Hematopoietic multipotent progenitor cell (in vitro differentiated cells): ENCODE measurements around the gene WDR45B. TPM values are rescaled to one million over a fixed set of nuclear protein-coding genes. Genes with fewer than 3 reads are reported as not detected.

Experiments used
- DNase-seq, 3 donors: peaks; one replicate each; pipeline ENCODE4 v3.0.0-alpha.2; 2011 to 2015; ENCODE audit warnings: low read depth in 2 of 3, low spot score in 2 of 3
- total RNA-seq: library from RNA; depleted of rRNA; stranded (reverse); fragments of >200 nt; gene quantifications from one replicate; pipeline ENCODE4 v1.2.3, GENCODE V29; 2012

Gene WDR45B
- 44.7 TPM for total RNA-seq

- peak; percentile 87 to 93 (median 92) for DNase-seq
These were observed at the start of gene WDR45B for GRCh38 chr17:82648165-82648668. Gene WDR45B, minus strand, starts transcription at chr17:82648444. Its CDS starts 104 bp downstream, at chr17:82648340.

GRCh38 chr17:82697808-82698064, 49.5 kb upstream of the WDR45B start:
- no peak for DNase-seq

GRCh38 chr17:82696916-82697807, 48.9 kb upstream of the WDR45B start:
- peak in 1 of 3 donors; percentile 19 for DNase-seq

GRCh38 chr17:82696259-82696658, 48.0 kb upstream of the WDR45B start:
- no peak for DNase-seq

- DNase-seq = no peak
These were observed 46.4 kb upstream of the WDR45B start for GRCh38 chr17:82694647-82695046.

GRCh38 chr17:82693168-82693867, 45.1 kb upstream of the WDR45B start:
- no peak for DNase-seq

GRCh38 chr17:82692268-82692667, 44.0 kb upstream of the WDR45B start:
- DNase-seq = no peak

- no peak for DNase-seq
These were observed 43.5 kb upstream of the WDR45B start for GRCh38 chr17:82691714-82692113.

GRCh38 chr17:82690786-82691489, 42.7 kb upstream of the WDR45B start:
- DNase-seq = no peak

GRCh38 chr17:82689077-82689476, 40.8 kb upstream of the WDR45B start:
- no peak for DNase-seq

- no peak for DNase-seq
These were observed 39.6 kb upstream of the WDR45B start for GRCh38 chr17:82687871-82688270.

- no peak for DNase-seq
These were observed 39.2 kb upstream of the WDR45B start for GRCh38 chr17:82687375-82687861.

- no peak for DNase-seq
These were observed 38.4 kb upstream of the WDR45B start for GRCh38 chr17:82686366-82687324.

GRCh38 chr17:82685291-82685690, 37.0 kb upstream of the WDR45B start:
- DNase-seq = no peak

GRCh38 chr17:82684228-82684841, 36.1 kb upstream of the WDR45B start:
- no peak for DNase-seq

- DNase-seq = no peak
These were observed 35.3 kb upstream of the WDR45B start for GRCh38 chr17:82683534-82683933.

GRCh38 chr17:82681547-82681946, 33.3 kb upstream of the WDR45B start:
- DNase-seq = no peak

- no peak for DNase-seq
These were observed 31.6 kb upstream of the WDR45B start for GRCh38 chr17:82679586-82680465.
